Activated T-cell treated with anti-CD3 and anti-CD28 coated beads for 4 hours (primary cell): ENCODE data around the gene LPIN3.

Experiments used
- DNase-seq: peaks from one replicate; pipeline ENCODE4 v3.0.0-alpha.2; 2020

The LPIN3 gene

DNA sequence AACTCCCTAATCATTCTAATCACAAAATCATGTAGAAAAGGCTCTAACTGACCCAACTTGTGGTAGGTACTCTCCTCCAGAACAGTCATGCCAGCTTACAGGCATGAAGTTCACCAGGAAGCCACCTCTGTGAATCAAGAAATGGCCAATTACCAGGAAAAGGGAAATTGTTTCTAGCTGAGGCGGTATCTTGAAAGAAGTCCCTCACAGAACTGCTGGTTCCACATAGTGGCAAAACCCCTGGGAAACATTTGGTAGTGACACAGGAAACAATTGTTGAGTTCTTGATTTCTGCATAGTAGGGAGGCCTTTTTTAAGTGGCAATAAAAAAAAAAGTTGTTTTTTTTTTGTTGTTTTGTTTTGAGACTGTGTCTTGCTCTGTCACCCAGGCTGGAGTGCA lies 19.6 kb upstream of the LPIN3 start:
- no peak for DNase-seq

GRCh38 chr20:41327178-41327577 lies 13.4 kb upstream of the LPIN3 start:
- no peak for DNase-seq

GRCh38 chr20:41329435-41330342 lies 10.9 kb upstream of the LPIN3 start:
- DNase-seq, result peak; percentile 46

DNA sequence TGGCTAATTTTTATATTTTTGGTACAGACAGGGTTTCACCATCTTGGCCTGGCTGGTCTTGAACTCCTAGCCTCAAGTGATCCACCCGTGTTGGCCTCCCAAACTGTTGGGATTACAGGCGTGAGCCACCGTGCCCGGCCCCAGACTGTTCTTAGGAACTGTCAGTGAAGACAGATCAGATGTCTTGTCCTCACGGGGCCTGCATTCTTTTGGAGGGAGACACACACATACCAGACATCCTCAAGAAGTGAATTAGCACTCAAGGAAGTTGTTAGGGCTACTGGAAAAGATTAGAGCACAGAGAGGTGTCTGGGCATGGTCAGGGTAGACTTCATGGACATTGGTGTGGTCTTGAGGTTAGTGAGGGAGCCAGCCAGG lies 10.3 kb upstream of the LPIN3 start:
- DNase-seq, result no peak

- DNase-seq, result no peak
Observed at GRCh38 chr20:41330941-41331340, 9.7 kb upstream of the LPIN3 start.

DNA sequence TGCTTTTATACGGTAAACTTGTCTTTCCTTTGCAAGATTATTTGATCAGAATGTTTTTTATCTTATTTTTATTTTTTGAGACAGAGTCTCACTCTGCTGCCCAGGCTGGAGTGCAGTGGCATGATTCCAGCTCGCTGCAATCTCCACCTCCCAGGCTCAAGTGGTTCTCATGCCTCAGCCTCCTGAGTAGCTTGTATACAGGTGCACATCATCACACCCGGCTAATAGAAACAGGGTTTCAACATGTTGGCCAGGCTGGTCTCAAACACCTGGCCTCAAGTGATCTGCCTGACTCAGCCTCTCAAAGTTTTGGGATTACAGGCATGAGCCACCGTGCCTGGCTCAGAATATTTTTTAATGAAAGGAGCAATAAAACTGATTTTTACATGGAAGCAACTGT lies 8.9 kb upstream of the LPIN3 start:
- no peak for DNase-seq

DNA sequence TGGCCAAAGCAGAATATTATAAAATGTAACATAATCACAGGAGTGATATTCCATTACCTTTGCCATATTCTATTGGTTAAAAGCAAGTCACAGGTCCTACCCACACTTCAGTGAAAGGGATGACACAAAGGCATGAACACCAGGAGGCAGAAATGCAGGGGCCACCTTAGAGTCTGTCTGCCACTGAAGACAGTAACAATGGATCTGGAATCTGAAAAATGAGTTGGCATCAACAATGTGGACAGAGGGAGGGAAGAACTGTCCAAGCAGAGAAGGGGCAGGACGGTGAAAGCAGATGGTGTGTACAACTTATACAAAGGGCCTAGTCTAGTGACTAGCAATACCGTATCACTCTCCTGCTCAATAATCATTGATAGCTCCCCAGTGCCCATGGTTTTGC lies 6.6 kb upstream of the LPIN3 start:
- no peak for DNase-seq

GRCh38 chr20:41334443-41335421 lies 5.9 kb upstream of the LPIN3 start:
- no peak for DNase-seq

DNA sequence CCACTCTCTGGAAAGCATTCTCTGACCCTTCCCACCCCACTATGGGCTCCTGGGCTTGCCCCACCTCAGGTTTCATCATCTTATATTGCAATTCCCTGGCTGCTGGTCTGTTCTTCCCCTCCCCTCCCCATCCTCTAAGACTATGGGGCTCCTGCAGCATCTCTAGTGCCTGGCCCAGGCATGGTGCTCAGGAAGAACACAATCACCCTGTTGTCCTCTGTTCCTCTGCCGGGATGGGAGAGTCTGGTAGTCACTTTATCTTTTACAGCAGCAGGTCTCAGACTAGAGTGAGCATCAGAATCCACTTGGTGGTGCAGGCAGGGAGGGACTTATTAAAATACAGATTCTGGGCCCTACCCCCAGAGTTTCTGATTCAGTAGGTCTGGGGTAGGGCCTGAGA lies 5.0 kb upstream of the LPIN3 start:
- no peak for DNase-seq

GRCh38 chr20:41336711-41337492 lies 3.7 kb upstream of the LPIN3 start:
- no peak for DNase-seq

DNA sequence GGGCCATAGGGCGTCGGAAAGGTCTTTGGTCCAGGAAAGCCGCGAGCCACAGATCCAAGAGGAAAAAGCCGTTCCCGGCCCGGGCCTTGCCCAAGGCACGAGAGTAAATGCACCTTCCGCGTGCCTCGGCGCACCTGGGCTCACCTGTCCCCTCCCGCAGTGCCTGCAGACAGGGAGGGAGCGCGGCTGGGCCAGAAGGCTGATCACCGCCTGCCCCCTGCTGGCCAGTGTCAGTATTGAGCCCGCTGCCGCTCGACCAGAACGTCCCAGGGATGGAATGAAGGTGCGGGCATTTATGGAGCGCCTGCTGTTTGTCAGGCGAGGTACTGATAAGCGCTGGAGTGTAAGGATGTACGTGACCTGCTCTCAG lies 679 bp upstream of the LPIN3 start:
- peak; percentile 82 for DNase-seq

- DNase-seq, result no peak
Observed at GRCh38 chr20:41342474-41343464, 2.1 kb downstream of the LPIN3 start.

- DNase-seq, result no peak
Observed at GRCh38 chr20:41344477-41344876, 3.9 kb downstream of the LPIN3 start.

GRCh38 chr20:41344938-41345728 lies 4.5 kb downstream of the LPIN3 start:
- DNase-seq, result no peak

DNA sequence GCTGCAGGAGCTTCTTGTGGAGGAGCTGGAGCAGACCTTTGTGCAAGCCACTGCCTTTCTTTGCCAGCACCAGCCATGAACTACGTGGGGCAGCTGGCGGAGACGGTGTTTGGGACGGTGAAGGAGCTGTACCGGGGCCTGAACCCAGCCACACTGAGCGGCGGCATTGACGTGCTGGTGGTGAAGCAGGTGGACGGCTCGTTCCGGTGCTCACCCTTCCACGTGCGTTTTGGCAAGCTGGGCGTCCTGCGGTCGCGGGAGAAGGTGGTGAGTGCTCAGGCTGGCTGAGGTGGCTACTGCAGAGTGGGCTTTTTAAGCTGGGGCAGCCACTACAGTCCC lies 5.1 kb downstream of the LPIN3 start:
- DNase-seq, result no peak

DNA sequence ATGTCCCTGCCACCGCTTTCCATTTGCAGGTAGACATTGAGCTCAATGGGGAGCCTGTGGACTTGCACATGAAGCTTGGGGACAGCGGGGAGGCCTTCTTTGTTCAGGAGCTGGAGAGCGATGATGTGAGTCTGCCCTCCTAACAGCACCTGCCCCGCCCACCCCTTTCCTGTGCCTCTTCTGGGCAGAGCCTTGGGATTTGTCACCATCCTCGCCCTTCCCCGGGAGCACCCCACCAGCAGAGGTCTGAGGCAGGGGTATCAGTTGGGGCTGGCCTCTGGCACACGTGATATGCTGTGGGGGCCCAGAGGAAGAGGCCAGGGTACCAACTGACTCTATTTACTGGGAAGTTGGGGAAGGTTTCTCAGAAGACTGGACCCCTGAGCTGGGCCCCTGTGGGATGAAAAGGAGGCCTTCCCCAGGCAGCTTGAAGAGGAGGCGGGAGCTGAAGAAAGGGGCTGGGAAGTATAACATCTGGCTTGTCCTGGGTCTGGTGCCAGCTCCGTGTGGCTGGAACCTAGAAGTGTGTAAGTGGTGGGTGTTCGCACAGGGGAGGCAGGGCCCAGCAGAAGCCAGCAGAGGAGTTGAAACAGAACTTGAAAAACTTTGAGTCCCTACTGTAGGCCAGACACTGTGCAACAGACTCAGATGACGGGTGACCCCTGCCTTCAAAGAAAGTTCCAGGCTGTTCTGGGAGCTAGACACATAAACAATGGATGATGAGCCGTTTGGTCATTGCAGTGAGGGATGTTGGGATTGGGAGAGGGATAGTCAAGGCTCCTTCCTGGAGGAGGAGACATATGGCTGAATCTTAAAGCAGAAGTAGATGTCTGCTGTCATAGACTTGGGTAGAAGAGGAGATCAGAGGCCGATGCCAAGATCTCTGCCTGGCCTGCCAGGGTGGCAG lies 7.2 kb downstream of the LPIN3 start:
- DNase-seq, result no peak

DNA sequence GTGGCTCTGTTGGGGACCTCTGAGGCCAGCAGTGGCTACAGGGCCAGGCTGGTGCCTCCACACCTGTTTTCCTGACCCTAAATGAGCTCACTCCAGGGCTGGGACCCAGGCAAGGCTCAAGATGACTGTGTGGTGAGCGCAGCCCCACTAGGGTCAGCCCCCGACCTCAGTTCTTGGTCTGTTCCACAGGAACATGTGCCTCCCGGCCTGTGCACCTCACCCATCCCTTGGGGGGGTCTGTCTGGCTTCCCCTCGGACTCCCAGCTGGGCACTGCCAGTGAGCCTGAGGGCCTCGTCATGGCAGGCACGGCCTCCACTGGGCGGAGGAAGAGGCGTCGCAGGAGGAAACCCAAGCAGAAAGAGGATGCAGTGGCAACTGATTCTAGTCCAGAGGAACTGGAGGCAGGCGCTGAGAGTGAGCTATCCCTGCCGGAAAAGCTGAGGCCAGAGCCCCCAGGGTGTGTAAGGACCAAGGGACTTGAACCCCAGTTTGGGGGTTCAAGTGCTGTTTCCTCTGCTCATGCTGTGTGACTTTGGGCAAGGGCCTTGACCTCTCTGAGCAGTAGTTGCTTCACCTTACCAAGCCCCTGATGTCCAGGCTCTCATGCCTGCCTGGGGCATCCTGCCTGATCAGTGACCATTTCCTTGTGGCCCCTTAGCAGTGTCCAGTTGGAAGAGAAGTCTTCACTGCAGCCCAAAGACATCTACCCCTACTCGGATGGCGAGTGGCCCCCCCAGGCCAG lies 8.0 kb downstream of the LPIN3 start:
- DNase-seq, result no peak

- no peak for DNase-seq
Observed at GRCh38 chr20:41349266-41349665, 8.6 kb downstream of the LPIN3 start.

DNA sequence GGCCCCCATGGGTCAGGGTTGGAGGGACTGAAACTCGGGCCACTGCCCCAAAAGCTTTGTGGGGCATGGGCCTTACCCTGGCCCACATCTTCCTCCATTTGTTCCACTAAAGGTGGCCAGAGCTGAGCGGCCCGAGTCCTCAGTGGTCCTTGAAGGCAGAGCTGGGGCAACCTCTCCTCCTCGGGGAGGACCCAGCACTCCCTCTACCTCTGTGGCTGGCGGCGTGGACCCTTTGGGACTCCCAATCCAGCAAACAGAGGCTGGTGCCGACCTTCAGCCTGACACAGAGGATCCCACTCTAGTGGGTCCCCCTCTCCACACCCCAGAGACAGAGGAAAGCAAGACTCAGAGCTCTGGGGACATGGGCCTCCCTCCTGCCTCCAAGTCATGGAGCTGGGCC lies 9.3 kb downstream of the LPIN3 start:
- no peak for DNase-seq
